KOPT-K1 (cell line): Measurements from ENCODE around the gene ALS2.
"Not testable (repeated sequence)": the region's sequence is repeated elsewhere in the genome, so short reads cannot be mapped to it uniquely, and the experiment has no call there.

Source experiments
- H3K27ac ChIP-seq: fragments of 200-600 bp; sonication (generic); 2 replicates; pipeline ENCODE4 v1.5.1; 2016; ENCODE audit warnings: antibody characterized with exemption, mild to moderate bottlenecking, low read depth, low read length; ENCODE audit not compliant: poor library complexity, severe bottlenecking
- H3K36me3 ChIP-seq: fragments of 200-600 bp; sonication (generic); 2 replicates; pipeline ENCODE4 v1.5.1; 2017; ENCODE audit warnings: antibody characterized with exemption, mild to moderate bottlenecking, low read length, moderate library complexity; ENCODE audit not compliant: insufficient read depth
- H3K9me3 ChIP-seq: fragments of 200-600 bp; sonication (generic); 2 replicates; pipeline ENCODE4 v1.5.1; 2017; ENCODE audit warnings: antibody characterized with exemption, low read length, mild to moderate bottlenecking; ENCODE audit not compliant: insufficient read depth, poor library complexity, severe bottlenecking

The ALS2 gene

GRCh38 chr2:201696151-201696659 lies 84.5 kb downstream of the ALS2 start:
- H3K36me3 ChIP-seq: no peaks in the 10 kb centered on the region
- no peak overlapping the region for H3K27ac ChIP-seq
- H3K9me3 ChIP-seq: no peaks in the 10 kb centered on the region

- Histone ChIP-seq H3K27ac (no peak overlapping the region), H3K9me3 (no peaks in the 10 kb centered on the region), H3K36me3 (no peaks in the 10 kb centered on the region)
Observed at GRCh38 chr2:201685156-201685555, 95.6 kb downstream of the ALS2 start.

- no peaks in the 10 kb centered on the region for H3K9me3 ChIP-seq
- no peaks in the 10 kb centered on the region for H3K36me3 ChIP-seq
- no peak overlapping the region for H3K27ac ChIP-seq
Observed at GRCh38 chr2:201680743-201681142, 100.0 kb downstream of the ALS2 start.

- Histone ChIP-seq H3K36me3 (no peaks in the 10 kb centered on the region), H3K9me3 (no peaks in the 10 kb centered on the region)
Observed at GRCh38 chr2:201678401-201678800, 102.3 kb downstream of the ALS2 start.

GRCh38 chr2:201675454-201675853 lies 105.3 kb downstream of the ALS2 start:
- Histone ChIP-seq H3K9me3 (no peaks in the 10 kb centered on the region), H3K27ac (no peak overlapping the region), H3K36me3 (no peaks in the 10 kb centered on the region)

More at GRCh38 chr2:201678401-201678800, 102.3 kb downstream of the ALS2 start:
- H3K27ac ChIP-seq: no peak overlapping the region

- H3K36me3 ChIP-seq: no peaks in the 10 kb centered on the region
- no peaks in the 10 kb centered on the region for H3K9me3 ChIP-seq
- no peak overlapping the region for H3K27ac ChIP-seq
Observed at GRCh38 chr2:201674794-201675193, 105.9 kb downstream of the ALS2 start.

GRCh38 chr2:201674298-201674697 lies 106.4 kb downstream of the ALS2 start:
- H3K27ac ChIP-seq: no peak overlapping the region

GRCh38 chr2:201673546-201673945 lies 107.2 kb downstream of the ALS2 start:
- no peaks in the 10 kb centered on the region for H3K9me3 ChIP-seq
- H3K36me3 ChIP-seq: no peaks in the 10 kb centered on the region

More at GRCh38 chr2:201674298-201674697, 106.4 kb downstream of the ALS2 start:
- H3K36me3 ChIP-seq: no peaks in the 10 kb centered on the region
- H3K9me3 ChIP-seq: no peaks in the 10 kb centered on the region

GRCh38 chr2:201671205-201671604 lies 109.5 kb downstream of the ALS2 start:
- H3K36me3 ChIP-seq, H3K9me3 ChIP-seq, H3K27ac ChIP-seq: not testable (repeated sequence)

More at GRCh38 chr2:201673546-201673945, 107.2 kb downstream of the ALS2 start:
- H3K27ac ChIP-seq: no peak overlapping the region

GRCh38 chr2:201669865-201670264 lies 110.9 kb downstream of the ALS2 start:
- no peaks in the 10 kb centered on the region for H3K9me3 ChIP-seq
- no peak overlapping the region for H3K27ac ChIP-seq
- H3K36me3 ChIP-seq: no peaks in the 10 kb centered on the region

- Histone ChIP-seq H3K36me3 (no peaks in the 10 kb centered on the region), H3K27ac (no peak overlapping the region), H3K9me3 (no peaks in the 10 kb centered on the region)
Observed at GRCh38 chr2:201668402-201668910, 112.3 kb downstream of the ALS2 start.

- H3K36me3 ChIP-seq: no peaks in the 10 kb centered on the region
Observed at GRCh38 chr2:201664334-201664733, 116.4 kb downstream of the ALS2 start.

GRCh38 chr2:201661366-201661765 lies 119.4 kb downstream of the ALS2 start:
- no peak overlapping the region for H3K27ac ChIP-seq
- no peaks in the 10 kb centered on the region for H3K9me3 ChIP-seq
- no peaks in the 10 kb centered on the region for H3K36me3 ChIP-seq

More at GRCh38 chr2:201664334-201664733, 116.4 kb downstream of the ALS2 start:
- Histone ChIP-seq H3K27ac (no peak overlapping the region), H3K9me3 (no peaks in the 10 kb centered on the region)

- H3K9me3 ChIP-seq: no peaks in the 10 kb centered on the region
Observed at GRCh38 chr2:201660293-201660895, 120.3 kb downstream of the ALS2 start.

GRCh38 chr2:201656740-201657139 lies 124.0 kb downstream of the ALS2 start:
- H3K27ac ChIP-seq: no peak overlapping the region
- no peaks in the 10 kb centered on the region for H3K36me3 ChIP-seq
- H3K9me3 ChIP-seq: no peaks in the 10 kb centered on the region

More at GRCh38 chr2:201660293-201660895, 120.3 kb downstream of the ALS2 start:
- Histone ChIP-seq H3K36me3 (no peaks in the 10 kb centered on the region), H3K27ac (no peak overlapping the region)

- Histone ChIP-seq H3K9me3 (no peaks in the 10 kb centered on the region), H3K36me3 (no peaks in the 10 kb centered on the region), H3K27ac (no peak overlapping the region)
Observed at GRCh38 chr2:201656102-201656501, 124.6 kb downstream of the ALS2 start.
